Measurements from ENCODE around the gene RPAP2. TPM values are rescaled to one million over a fixed set of nuclear protein-coding genes. Genes with fewer than 3 reads are reported as not detected.
"Not testable (repeated sequence)": the region's sequence is repeated elsewhere in the genome, so short reads cannot be mapped to it uniquely, and the experiment has no call there.

Gene RPAP2
- total RNA-seq, 1 experiment from 2014 or later: 0.86 TPM

- DNase-seq (ENCODE audit: low spot score): no peak
Observed at GRCh38 chr1:92323473-92324453, 24.9 kb downstream of the RPAP2 start.

- no peak for DNase-seq (ENCODE audit: low spot score)
Observed at GRCh38 chr1:92324784-92325183, 25.9 kb downstream of the RPAP2 start.

GRCh38 chr1:92326681-92327080, 27.8 kb downstream of the RPAP2 start:
- no peak for DNase-seq (ENCODE audit: low spot score)

GRCh38 chr1:92327794-92328193, 28.9 kb downstream of the RPAP2 start:
- DNase-seq (ENCODE audit: low spot score): no peak

- no peak for DNase-seq (ENCODE audit: low spot score)
Observed at GRCh38 chr1:92329347-92330129, 30.7 kb downstream of the RPAP2 start.

- no peak for DNase-seq (ENCODE audit: low spot score)
Observed at GRCh38 chr1:92333668-92334067, 34.8 kb downstream of the RPAP2 start.

GRCh38 chr1:92340154-92340553, 41.3 kb downstream of the RPAP2 start:
- DNase-seq (ENCODE audit: low spot score): no peak

- DNase-seq (ENCODE audit: low spot score): no peak
Observed at GRCh38 chr1:92342401-92342800, 43.5 kb downstream of the RPAP2 start.

- no peak for DNase-seq (ENCODE audit: low spot score)
Observed at GRCh38 chr1:92343061-92343460, 44.2 kb downstream of the RPAP2 start.

GRCh38 chr1:92346866-92347640, 48.2 kb downstream of the RPAP2 start:
- DNase-seq (ENCODE audit: low spot score): no peak

- DNase-seq (ENCODE audit: low spot score): no peak
Observed at GRCh38 chr1:92352856-92353255, 54.0 kb downstream of the RPAP2 start.

GRCh38 chr1:92354259-92354658, 55.4 kb downstream of the RPAP2 start:
- DNase-seq (ENCODE audit: low spot score): no peak

GRCh38 chr1:92356956-92357355, 58.1 kb downstream of the RPAP2 start:
- DNase-seq (ENCODE audit: low spot score): no peak

- DNase-seq (ENCODE audit: low spot score): not testable (repeated sequence)
Observed at GRCh38 chr1:92359382-92359781, 60.5 kb downstream of the RPAP2 start.

GRCh38 chr1:92359986-92360385, 61.1 kb downstream of the RPAP2 start:
- DNase-seq (ENCODE audit: low spot score): no peak

GRCh38 chr1:92362970-92363369, 64.1 kb downstream of the RPAP2 start:
- DNase-seq (ENCODE audit: low spot score): no peak

- no peak for DNase-seq (ENCODE audit: low spot score)
Observed at GRCh38 chr1:92363401-92363800, 64.5 kb downstream of the RPAP2 start.

- no peak for DNase-seq (ENCODE audit: low spot score)
Observed at GRCh38 chr1:92365378-92366039, 66.7 kb downstream of the RPAP2 start.

- DNase-seq (ENCODE audit: low spot score): no peak
Observed at GRCh38 chr1:92366040-92366395, 67.2 kb downstream of the RPAP2 start.

- DNase-seq (ENCODE audit: low spot score): no peak
Observed at GRCh38 chr1:92367496-92367895, 68.6 kb downstream of the RPAP2 start.

- no peak for DNase-seq (ENCODE audit: low spot score)
Observed at GRCh38 chr1:92372164-92372563, 73.3 kb downstream of the RPAP2 start.

Measured in HT-29 (cell line).